HG02588 (cell line): Measurements from ENCODE around the gene SRCIN1.

Experiments used
- ATAC-seq: cut with Tn5 transposase; IDR thresholded peaks from one replicate; pipeline ENCODE4 v1.9.1; 2021; ENCODE audit warnings: mild to moderate bottlenecking, moderate library complexity; ENCODE audit not compliant: unreplicated experiment

SRCIN1 gene

GRCh38 chr17:38585056-38585917 lies 20.5 kb downstream of the SRCIN1 start:
- ATAC-seq: no peak

DNA sequence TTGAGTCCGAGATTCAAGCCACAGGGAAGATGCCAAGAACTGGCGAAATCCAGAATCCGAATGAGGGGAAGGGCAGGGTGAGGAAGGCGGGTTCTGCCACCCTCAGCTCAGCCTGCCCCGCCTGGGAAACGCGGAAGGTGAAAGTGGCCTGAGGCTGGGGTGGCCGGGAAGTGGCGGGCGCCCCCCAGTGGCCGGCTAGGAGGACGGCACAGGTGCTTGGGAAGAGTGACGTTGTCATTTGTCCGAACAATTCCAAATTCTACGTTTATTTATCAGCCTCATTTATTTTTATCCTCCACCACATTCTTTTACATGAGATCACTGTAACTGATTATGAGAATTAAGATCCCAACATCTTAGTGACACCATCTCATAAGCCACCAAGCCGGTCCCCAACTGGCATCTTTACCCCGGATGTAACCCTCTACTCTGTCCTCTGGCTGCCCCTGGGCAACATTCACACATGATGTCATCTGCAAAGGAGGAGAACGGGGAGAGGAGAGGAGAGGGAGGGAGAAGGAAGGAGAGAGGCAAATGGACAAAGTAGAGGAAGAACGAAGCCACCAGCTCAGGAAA lies 21.3 kb downstream of the SRCIN1 start:
- ATAC-seq: no peak

GRCh38 chr17:38583828-38584349 lies 21.9 kb downstream of the SRCIN1 start:
- ATAC-seq: no peak

GRCh38 chr17:38583176-38583575 lies 22.6 kb downstream of the SRCIN1 start:
- ATAC-seq: no peak

DNA sequence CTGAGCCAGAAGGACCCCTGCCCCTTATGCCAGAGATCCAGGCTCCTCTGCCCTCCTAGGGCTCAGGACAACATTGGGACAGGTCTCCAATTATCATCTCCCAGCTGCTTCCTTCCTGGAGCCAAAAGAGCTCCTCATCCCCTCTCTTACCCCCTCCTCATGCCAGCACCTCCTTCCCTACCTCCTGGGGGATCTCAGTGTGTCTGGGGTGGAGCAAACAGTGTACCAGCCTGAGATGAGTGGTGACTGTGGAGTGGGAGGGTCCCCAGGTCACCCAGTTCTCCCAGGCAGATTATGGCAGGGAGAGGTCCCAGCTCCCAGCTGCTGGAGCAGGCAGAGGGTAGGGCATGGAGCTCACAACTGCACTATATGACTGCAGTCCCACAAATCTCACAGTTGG lies 23.7 kb downstream of the SRCIN1 start:
- no peak for ATAC-seq

DNA sequence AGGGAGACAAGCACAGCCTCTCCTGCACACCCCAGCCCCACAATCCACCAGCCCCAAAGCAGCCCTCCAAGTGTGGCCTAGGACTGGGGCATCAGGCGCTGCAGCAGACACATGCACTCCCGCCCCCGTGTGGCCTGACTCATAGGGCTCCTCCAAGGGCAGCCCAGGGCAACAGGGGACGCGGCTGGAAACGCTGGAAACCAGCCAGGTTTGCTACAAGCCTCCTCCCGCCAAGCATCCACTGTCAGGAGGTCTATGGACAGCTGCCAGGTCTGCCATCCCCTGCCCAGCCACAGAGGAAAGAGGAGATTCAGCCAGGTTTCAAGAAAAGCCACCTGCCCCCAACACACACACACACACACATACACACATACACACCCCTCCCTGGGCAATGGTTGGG lies 25.8 kb downstream of the SRCIN1 start:
- ATAC-seq: no peak

DNA sequence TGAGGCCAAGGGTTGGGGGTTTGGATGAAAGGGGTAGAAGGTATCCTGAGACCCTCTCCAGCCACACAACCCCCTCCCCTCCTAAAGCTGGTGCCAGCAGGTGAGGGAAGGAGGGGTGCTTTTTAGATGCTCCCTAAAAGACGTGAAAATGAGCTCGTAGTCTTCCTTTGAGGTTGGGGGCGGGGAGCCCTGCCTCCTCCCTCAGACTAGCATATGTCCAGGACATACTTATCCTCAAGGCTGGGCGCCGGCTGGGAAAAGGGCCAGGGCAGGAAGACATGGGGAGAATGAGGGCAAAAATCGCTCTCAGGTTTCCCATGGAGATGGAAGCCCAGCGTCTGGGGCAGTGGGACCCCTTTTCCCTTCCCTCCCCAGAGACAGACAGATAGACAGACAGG lies 26.7 kb downstream of the SRCIN1 start:
- no peak for ATAC-seq

- no peak for ATAC-seq
These were observed 27.3 kb downstream of the SRCIN1 start for GRCh38 chr17:38578229-38579082.

DNA sequence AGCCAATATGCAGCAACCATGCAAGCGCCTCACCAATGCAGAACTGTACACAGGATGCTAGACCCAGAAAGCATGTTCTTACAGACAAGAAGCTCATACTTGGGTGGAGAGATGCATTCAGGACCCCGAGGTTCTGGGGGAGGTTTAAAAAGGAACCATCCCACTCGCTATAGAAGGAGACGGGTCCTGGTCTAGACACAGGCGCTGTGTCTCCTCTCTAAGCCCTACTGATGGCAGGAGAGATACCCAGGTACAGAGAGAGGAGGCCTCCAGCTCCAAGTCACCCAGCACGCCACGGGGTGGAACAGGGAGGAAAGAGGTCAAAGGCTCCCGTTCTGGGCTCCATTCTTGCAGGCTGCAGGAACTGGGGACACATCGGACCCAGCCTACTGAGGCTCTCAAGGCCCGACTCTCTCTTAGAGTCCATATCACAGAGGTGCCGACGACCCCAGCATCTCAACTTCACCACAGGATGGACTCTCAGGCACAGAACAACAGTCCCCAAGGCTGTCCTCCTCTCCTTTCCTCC lies 28.0 kb downstream of the SRCIN1 start:
- no peak for ATAC-seq

GRCh38 chr17:38577244-38577643 lies 28.5 kb downstream of the SRCIN1 start:
- no peak for ATAC-seq

- no peak for ATAC-seq
These were observed 30.0 kb downstream of the SRCIN1 start for GRCh38 chr17:38575781-38576180.

- ATAC-seq: no peak
These were observed 31.0 kb downstream of the SRCIN1 start for GRCh38 chr17:38574712-38575111.

GRCh38 chr17:38572669-38573365 lies 32.9 kb downstream of the SRCIN1 start:
- ATAC-seq: no peak

- ATAC-seq: no peak
These were observed 33.7 kb downstream of the SRCIN1 start for GRCh38 chr17:38571833-38572668.

DNA sequence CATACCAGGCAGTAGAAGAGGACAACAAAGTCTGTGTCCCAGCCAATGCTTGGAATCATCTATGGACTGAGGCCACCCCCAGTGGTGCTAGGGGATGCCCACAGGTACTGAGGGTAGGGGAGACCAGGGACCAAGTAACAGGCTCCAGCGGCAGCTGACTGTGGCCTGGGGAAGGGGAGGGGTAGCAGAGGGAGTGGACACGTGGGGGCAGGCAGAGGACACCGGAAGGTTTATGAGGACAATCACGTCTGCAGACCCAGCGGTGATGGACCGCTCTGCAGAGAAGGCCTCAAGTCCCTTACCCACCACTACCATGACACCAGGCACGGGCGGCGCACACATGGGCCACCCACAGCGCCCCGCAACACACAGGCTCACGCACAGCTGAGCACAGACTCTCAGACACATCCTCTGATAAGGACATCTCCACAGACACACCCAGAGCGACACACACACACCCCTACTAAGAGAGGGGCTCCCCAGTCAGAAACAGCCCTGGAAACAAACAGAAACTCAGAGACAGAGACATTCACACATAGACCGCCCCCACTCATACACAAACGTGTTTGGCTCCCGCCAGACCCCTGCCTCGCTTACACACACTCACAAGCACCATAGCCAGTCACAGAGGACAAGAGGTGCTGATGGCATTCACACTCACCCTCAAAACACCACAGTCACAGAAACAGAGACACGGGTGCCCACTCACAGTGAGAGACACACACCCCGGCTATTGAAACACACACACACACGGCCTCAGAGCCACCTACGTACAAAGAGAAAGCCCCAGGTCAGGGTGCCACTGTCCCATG lies 35.8 kb downstream of the SRCIN1 start:
- ATAC-seq: no peak

- ATAC-seq: no peak
These were observed 36.8 kb downstream of the SRCIN1 start for GRCh38 chr17:38568845-38569510.

DNA sequence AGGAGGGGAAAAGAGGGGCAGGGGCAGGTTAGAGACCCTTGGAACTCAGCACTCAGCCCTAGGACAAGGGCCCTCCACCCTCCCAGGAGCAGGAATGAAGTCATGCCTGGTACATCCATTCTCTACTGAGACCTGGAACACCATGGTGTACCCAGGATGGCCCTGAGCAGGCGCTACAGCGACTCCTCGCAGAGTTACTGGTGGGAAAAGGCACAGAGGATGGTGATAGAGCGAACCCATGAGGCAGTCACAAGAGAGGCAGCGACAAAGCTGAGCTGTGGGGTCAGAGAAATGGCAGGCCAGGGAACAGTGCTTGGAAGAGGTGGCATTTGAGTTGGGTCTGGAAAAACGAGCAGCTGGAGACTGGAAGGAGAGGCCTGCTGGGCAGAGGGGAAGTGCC lies 37.5 kb downstream of the SRCIN1 start:
- no peak for ATAC-seq

DNA sequence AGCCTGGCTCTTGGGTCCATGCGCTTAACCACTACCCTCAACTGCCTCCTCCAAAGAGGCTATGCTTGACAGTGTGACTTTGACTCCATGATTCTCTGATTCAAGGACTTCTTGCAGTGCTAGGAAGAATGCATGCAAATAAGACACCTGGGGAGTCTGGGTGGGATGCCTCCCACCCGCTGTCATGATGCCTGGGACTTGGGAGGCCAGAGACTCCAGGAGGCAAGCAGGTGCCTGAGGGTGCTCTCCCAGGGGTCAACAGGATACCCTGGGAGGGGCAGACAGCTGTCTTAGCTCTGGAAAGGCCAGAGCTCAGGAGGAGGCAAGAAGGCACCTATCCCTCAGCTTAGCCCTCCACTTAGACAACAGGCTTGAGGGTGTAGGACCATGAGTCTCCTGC lies 38.4 kb downstream of the SRCIN1 start:
- no peak for ATAC-seq
